NCI-H146 (cell line): ENCODE measurements around the gene ARHGDIA.
A peak's percentile ranks its signal among the peaks of the same experiment; 100 is the strongest.
"Not testable (repeated sequence)": the region's sequence is repeated elsewhere in the genome, so short reads cannot be mapped to it uniquely, and the experiment has no call there.

Source experiments
- DNase-seq: peaks from one replicate; lab custom pipeline; 2025; lab: John Stamatoyannopoulos, UW

Gene ARHGDIA

GRCh38 chr17:81870981-81871386 is at the start of gene ARHGDIA:
ARHGDIA (minus strand) TSS chr17:81871337; CDS start chr17:81869930, 1,407 bp downstream.
- DNase-seq: no peak

- no peak for DNase-seq
Observed at GRCh38 chr17:81918832-81919545, 47.9 kb upstream of the ARHGDIA start.

- DNase-seq: not testable (repeated sequence)
Observed at GRCh38 chr17:81918333-81918669, 47.2 kb upstream of the ARHGDIA start.

GRCh38 chr17:81917565-81918332 is 46.6 kb upstream of the ARHGDIA start, which contains the start of gene SIRT7:
SIRT7 (minus strand) TSS chr17:81918176; CDS start chr17:81918131, 45 bp downstream.
- peak; percentile 83 for DNase-seq

- DNase-seq: no peak
Observed at GRCh38 chr17:81916234-81917001, 45.3 kb upstream of the ARHGDIA start.

GRCh38 chr17:81915331-81915730 is 44.2 kb upstream of the ARHGDIA start:
- DNase-seq: no peak

- DNase-seq: no peak
Observed at GRCh38 chr17:81914103-81914850, 43.1 kb upstream of the ARHGDIA start.

GRCh38 chr17:81913394-81914102 is 42.4 kb upstream of the ARHGDIA start:
- no peak for DNase-seq

GRCh38 chr17:81912441-81913309 is 41.5 kb upstream of the ARHGDIA start:
- DNase-seq: no peak

GRCh38 chr17:81911969-81912368 is 40.8 kb upstream of the ARHGDIA start:
- DNase-seq: no peak

GRCh38 chr17:81911277-81911961 is 40.3 kb upstream of the ARHGDIA start, which contains the start of gene PCYT2:
PCYT2 (minus strand) TSS chr17:81911399; CDS start chr17:81911355, 44 bp downstream.
- DNase-seq: peak; percentile 93

- peak; percentile 30 for DNase-seq
Observed at GRCh38 chr17:81910840-81911276, 39.7 kb upstream of the ARHGDIA start.

GRCh38 chr17:81909966-81910839 is 39.1 kb upstream of the ARHGDIA start:
- peak; percentile 30 for DNase-seq

- DNase-seq: no peak
Observed at GRCh38 chr17:81909231-81909630, 38.1 kb upstream of the ARHGDIA start.

- DNase-seq: no peak
Observed at GRCh38 chr17:81908793-81909192, 37.7 kb upstream of the ARHGDIA start.

GRCh38 chr17:81907219-81908145 is 36.3 kb upstream of the ARHGDIA start:
- DNase-seq: no peak
